Stimulated activated CD4-positive, alpha-beta T cell treated with anti-CD3 and anti-CD28 coated beads, Interleukin-4, amount 100 ng/mL, for 1 hour (primary cell): Measurements from ENCODE around the gene PIAS4.

Experiments used
- DNase-seq: peaks from one replicate; pipeline ENCODE4 v3.0.0-alpha.2; 2020

PIAS4 gene

DNA sequence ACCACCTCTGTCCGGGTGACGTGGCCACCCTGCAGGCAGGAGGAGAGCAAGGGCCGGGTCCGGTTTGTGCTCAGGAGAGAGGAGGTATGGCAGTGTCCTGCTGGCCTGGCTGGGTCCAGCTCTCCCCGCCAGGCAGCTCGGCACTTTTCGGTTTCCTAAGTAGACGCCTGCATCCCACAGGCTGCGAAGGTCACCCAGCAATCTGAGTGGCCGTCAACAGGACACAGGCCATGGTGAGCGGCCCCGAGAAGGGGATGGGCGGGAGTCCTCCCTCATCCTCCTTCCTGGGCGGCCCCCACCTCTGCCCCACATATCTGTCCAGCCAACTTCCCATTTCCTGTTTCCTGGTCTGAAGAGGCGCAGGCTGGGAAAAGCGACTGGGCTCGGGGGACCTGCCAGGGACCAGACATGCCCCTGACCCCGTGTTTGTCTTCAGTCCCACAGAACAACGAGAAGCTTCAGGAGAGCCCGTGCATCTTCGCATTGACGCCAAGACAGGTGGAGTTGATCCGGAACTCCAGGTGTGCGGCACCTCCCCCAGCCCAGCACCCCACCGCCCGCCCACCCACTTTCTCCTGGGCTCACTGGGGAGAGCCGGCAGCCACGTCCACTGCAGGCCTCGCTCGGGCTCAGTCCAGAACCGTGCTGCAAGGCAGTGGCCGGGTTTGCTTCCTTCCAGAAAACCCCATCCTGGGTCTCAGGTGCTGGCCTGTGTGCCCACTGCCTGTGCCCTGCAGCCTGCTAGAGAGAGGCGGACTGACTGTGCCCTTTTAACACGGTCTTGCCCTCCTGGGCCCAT lies 16.3 kb downstream of the PIAS4 start:
- no peak for DNase-seq

DNA sequence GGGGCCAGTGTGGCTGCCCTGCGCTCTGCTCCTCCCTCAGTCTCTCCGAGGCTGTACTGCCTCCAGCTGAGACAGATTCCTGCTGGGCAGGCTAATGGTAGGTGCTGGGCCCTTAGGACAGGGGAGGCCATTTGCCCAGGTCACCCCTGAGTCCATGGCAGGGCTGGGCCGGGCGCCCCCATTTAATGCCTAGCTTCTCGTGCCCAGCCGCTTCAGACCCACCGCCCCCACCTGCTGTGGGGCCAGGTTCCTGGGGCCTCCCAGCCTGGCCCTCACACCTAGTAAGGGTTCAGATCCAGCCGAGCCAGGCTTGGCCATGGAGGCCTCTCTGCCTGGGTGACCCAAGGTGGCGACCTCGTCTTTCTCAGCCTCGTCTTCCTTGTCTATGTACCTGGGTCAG lies 17.8 kb downstream of the PIAS4 start:
- no peak for DNase-seq

DNA sequence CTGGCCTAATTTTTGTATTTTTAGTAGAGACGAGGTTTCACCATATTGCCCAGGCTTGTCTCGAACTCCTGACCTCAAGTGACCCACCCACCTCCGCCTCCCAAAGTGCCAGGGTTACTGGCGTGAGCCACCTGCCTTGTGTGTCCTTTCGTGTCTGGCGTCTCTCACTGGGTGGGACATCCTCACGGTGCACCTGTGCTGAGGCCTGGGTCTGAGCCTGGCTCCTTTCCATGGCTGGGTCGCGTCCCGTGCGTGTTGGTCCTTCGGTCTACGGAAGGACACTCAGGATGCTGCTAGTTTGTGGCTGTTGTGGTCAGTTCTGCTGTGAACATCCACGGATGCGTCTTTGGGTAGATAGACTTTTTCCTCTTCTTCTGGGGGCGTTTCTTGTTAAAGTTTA lies 19.6 kb downstream of the PIAS4 start:
- no peak for DNase-seq

DNA sequence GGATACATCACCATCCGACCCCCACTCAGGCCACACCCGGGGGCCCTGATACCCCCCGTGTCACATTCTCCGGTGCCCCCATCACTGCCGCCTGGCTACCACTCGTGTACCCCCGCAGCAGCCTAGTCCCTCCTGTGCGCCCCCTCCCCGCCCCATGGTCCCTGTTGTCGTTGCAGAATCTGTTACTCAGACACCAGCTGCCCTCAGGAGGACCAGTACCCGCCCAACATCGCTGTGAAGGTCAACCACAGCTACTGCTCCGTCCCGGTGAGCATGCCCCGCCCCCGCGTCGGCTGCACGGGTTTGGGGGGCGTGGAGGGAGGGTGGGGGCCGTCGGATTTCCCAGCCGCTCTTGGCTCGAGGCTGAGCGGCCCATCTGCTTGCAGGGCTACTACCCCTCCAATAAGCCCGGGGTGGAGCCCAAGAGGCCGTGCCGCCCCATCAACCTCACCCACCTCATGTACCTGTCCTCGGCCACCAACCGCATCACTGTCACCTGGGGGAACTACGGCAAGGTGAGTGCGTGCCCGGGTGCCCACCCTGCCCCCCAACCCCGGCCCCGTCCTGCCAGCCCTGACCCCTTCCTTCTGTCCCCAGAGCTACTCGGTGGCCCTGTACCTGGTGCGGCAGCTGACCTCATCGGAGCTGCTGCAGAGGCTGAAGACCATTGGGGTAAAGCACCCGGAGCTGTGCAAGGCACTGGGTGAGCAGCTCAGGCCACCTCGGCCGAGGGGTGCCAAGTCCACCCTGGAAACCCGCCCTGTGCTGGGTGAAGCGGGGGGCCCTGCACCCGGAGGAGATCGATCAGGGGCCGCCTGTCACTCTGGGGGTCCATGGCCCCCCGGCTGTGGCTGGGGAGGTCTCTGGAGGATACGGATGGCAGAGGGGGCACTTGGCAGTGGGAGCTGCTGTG lies 21.1 kb downstream of the PIAS4 start:
- DNase-seq = no peak

DNA sequence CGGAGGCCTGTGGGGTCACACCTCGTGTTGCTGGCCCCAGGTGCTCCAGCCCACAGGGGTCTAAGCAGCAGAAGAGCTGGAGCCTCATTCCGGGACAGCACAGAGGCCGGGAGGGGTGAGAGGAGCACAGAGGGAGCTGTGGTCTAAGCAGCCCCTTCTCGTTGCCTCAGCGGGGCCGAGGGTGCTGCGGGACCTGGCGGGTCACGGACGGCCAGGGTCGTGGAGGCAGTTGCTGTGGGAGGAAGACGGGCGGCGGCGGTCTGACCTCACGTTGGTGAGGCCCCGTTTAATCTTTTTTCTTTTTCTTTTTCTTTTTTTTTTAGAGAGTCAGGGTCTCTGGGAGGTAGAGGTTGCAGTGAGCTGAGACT lies 21.7 kb downstream of the PIAS4 start:
- DNase-seq = no peak

DNA sequence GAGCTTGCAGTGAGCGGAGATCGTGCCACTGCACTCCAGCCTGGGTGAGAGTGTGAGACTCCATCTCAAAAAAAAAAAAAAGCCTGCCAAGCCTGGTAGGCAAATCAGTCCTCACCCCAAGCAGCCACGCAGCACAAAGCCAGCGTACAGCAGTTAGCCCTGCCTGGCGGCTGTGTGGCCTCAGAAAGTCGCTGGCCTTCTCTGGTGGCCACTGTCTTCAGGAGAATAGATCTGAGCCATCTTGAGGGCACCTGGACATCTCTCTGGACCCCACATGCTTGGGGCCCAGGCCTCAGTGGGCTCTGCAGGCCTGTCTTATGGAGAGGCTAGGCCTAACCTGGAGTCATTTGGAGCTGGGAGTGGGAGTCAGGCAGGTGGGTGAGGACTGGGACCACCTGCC lies 23.0 kb downstream of the PIAS4 start:
- no peak for DNase-seq

DNA sequence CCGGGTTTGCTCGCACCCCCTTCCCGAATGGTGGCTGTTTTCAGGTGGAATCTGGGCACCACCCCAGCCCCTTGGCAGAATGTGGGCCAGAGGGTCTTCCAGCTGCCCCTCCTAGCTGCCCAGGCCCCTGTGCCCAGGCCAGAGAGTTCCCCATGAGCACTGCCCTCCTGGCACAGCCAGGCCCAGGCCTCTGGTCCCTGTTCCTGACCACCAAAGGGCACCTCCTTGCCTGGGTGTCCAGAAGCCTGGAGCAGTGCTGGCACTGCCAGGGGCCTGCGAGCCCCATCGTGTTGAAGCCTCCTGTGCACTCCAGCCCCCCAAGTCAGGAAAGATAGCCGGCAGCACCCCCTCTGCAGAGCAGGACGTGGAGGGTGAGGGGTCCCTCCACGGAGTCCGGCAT lies 23.4 kb downstream of the PIAS4 start:
- DNase-seq = no peak

DNA sequence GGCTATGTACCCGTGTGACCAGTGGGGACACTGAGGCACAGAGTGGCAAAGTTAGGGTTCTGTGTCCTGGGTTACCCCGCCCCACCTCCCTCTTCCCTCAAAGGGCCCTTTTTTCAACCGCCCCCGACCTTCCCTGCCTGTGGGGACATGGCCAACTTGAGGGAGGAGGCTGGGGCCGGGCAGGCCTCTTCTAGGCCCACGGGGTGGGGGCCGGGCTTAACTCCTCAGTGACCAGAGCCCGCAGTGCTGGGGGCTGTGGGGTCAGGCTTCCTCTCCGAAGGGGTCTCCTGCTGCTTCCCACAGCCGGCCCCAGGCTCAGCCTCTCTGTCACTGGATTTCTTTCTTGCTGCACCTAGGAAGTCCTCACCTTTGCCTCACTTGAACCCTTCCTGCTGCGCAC lies 23.9 kb downstream of the PIAS4 start:
- DNase-seq = no peak

DNA sequence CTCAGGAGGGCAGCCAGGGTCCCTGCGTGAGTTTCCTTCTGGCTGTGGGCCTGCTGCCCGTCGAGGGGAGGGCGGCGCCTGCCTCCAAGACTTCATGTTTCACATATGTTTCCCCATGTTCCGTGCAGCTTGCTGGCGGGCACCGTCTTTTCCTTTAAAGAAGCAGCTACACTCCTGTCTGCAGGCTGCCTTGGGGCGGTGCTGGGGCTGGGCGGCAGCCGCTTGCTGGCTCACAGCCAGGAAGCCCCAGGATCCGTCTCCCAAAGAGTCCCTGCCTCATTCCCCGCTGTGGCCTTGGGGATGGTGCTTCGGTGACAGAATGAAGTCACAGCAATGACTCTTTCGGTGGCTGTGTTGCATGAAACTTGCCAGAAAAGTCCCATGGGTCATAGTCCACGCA lies 24.9 kb downstream of the PIAS4 start:
- DNase-seq = no peak

DNA sequence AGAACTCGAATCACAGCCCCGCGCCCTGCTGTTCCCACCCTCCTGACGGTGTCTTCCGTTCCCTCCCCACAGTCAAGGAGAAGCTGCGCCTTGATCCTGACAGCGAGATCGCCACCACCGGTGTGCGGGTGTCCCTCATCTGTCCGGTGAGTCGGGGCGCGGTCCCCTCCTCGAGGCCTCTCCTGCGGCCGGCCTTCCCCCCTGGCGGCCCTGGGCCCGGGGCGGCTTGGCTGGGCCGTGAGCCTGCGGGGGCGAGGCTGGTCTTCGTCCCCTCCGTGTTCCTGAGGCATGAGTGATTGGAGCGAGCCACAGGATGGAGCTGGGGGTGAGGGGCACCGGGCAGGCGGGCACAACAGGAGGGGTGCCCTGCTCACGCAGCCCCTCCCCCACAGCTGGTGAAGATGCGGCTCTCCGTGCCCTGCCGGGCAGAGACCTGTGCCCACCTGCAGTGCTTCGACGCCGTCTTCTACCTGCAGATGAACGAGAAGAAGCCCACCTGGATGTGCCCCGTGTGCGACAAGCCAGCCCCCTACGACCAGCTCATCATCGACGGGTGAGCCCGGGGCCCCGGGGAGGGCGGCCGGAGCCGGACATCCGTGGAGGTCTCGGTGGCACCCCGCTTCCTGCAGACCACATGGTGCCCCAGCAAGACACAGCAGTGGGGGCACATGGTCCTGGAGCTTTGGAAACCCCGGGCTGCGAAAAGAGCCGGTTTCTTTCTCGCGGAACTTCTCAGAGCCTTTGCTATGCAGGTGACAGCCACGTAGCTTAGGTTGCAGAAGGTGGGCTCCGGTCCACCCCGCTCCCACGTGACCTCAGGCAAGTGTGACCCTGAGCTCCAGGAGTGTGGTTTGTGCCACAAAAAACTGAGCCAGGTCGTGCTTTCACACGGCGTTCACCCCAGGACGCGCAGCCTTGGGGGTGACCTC lies 25.8 kb downstream of the PIAS4 start:
- DNase-seq = no peak

DNA sequence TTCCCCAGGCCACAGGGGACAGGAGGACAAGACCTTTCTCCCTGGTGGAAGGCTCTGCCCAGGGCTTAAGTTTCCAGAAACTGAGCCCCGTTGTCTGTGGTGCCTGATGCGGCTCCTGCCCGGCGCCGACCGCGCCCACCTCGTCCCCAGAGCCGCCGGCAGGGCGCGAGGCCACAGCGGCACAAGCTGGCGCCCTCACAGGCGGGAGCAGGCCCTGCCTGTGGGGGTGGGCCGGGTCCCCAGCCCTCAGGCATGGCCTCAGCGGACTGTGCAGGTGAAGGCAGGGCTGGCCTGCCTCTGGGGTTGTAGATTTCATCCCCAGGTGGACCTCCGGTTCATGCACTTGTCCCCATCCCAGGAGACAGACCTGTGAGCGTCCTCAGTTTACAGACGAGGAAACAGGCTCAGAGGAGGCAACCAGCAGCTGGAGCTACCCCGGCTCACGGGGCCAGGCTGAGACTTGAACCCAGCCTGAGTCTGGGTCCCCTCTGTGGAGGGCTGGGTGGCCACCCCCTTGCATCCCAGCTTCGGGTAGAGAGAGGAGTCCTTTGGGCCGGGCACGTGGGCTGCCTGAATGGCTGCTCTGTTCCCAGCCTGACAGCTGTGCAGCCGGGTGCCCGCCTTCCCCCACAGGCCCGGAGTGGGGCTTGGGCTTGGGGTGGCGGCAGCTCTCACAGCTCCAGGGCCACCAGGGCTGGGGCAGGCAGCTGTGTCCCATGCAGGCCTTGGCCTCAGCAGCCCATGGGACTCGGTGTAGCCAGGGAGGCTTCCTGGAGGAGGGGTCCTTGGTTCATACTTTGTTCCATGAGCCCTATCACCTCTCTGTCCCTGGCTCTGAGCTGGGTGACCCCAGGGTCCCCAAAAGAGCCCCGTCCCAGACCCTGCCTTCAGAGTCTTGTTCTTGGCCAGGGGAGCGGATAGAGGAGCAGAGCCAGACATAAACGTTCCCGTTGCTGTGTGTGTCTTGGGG lies 26.8 kb downstream of the PIAS4 start:
- DNase-seq = no peak

DNA sequence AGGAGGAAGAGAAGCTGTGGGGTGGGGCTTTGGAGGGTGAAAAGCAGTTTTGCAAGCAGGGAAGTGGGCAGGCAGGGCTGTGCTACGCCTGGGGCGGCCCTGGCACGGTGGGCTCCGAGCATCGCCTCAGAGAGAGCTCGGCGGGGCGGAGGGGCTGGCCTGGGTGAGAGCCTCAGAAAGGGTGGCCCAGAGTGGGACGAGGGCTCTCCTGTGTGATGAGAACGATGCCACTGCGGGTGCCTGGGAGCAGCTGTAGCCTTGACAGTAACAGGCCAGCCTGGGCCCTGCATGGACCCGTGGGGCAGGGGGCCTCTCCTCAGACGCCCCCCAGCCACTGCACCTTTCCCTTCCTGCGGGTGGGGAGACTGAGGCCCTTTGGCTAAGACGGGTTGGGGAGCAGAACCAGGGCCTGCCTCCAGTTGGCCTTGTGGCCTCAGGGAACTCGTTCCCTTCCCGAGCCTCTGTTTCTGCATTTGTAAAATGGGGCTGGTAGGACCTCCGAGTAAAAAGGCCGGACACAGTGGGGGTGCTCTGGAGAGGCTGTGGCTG lies 27.6 kb downstream of the PIAS4 start:
- DNase-seq = no peak

DNA sequence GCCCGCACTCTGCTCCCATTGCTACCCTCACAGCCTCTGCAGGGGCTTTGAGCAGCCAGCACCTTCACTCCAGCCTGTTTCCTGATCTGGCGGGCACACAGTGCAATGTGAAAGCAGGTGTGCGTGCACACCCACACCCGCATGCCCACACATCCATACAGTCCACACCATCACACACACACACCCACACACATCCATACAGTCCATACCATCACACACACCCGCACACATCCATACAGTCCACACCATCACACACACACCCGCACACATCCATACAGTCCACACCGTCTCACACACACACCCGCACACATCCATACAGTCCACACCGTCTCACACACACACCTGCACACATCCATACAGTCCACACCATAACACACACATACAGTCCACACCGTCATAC lies 28.0 kb downstream of the PIAS4 start:
- DNase-seq = no peak

DNA sequence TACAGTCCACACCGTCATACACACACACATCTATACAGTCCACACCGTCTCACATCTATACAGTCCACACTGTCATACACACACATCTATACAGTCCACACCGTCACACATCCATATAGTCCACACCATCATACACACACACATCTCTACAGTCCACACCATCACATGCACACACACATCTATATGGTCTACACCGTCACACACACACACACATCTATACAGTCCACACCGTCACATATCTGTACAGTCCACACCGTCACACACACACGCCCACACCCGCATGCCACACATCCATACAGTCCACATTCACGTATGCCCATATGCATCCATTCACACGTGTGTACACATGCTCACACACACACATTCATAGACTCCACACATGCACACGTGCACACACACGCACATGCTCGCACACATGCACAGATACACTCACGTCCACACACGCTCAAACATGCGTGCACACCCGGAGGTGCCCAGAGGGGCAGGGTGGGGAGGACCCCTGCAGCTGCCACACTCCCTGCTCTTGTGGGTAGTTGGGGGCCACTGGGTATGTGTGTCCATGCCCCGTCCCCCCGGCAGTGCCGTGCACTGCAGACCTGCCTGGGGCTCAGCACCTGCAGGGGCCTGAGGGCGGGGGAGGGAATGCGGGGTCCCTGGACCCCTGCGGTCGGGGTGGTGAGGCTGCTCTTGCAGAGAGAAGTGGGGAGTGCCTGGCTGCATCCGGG lies 29.2 kb downstream of the PIAS4 start:
- DNase-seq = no peak

DNA sequence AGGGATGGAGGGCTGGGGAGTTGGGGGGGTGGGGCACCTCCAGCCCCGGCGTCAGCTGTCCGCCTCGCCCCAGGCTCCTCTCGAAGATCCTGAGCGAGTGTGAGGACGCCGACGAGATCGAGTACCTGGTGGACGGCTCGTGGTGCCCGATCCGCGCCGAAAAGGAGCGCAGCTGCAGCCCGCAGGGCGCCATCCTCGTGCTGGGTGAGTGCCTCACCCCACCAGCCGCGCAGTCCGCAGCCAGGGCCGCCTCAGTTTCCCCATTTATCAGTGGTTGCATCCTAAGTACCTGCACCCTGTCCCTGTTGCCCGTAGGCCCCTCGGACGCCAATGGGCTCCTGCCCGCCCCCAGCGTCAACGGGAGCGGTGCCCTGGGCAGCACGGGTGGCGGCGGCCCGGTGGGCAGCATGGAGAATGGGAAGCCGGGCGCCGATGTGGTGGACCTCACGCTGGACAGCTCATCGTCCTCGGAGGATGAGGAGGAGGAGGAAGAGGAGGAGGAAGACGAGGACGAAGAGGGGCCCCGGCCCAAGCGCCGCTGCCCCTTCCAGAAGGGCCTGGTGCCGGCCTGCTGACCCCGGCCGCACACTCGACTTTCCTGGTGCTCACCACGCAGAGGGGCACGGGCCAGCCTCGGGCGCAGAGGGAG lies 29.9 kb downstream of the PIAS4 start:
- no peak for DNase-seq

DNA sequence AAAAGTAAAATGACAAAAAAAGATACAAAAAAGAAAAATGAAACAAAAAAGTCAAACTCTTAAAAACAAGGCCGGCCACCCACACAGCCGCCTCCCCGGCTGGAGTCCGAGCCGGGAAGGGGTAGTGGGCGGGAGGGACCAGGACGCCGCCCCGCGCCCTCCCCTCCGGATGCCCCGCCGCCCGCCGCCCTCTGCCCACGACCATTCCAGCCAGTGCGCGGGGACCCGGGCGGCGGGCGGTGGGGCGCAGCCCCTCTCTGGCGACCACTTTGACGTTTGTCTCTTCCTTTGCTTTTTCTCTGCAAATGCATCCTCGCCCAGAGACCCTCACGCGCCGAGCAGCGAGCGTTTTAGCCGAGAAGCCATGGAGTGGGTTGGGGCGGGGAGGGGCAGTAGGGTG lies 30.5 kb downstream of the PIAS4 start:
- no peak for DNase-seq

DNA sequence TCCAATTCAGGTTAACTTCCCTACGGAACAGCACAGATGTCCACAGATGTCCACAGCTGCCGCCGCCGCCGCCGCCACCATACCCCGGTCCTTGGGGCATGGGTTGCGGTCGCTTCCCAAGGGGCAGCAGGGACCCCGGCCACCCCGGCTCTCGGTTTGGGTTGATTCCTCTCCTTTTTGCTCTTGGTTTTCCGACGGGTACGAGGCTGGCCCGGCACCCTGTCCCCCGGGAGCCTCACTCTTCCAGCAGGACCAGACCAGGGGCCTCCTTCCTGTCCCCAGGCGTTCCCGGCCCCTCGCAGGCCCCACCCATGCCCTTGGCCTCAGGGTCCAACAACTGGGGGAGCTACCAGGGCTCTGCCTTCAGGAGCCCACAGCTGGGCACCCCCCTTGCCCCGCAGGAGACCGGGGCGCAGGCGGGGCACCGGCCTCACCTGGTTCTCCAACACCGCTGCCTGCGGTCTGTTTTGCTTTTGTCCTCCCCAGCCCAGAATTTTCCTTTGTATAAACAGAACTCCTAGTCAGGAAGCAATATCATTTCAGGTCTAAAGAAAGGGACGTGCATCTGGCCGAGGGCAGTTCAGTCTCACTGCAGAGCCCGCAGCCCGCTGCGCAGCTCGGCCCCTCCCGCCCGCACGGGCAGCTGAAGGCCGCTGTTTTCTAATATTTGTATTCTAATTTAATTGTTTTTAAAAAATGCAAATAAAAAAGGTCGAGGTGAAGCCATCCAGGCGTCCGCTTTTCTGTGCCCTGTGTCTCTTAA lies 31.3 kb downstream of the PIAS4 start:
- no peak for DNase-seq

DNA sequence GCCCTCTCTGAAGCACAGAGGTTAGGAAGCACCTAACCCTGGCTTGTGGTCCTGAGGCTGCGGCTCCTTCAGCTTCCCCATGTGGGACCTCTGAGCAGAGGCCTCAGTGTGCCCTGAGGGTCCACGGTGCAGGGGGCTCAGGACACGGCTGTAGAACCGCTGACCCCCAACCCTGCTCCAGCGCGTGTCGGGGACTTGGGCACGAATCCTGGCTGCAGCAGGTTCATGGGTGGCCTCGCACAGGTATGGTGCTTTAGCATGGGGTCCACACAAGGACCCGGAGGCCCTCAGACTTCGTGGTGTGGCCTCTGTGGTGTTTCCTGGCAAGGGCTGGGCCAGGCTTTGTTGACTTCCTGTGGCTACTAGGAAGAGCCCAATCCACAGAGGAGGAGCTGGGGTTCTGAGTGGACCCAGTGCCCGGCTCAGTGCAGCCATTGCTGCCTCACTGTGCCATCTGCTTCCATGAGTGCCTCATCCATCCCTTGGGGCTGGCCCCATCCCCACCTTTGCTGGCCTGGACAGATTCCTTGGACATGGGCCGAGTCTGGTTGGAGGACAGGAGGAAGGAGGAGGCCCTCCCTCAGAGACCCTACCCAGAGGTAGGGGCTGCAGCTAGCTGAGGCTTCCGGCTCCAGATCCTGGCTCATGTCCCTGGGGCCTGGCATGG lies 34.7 kb downstream of the PIAS4 start:
- DNase-seq = no peak

DNA sequence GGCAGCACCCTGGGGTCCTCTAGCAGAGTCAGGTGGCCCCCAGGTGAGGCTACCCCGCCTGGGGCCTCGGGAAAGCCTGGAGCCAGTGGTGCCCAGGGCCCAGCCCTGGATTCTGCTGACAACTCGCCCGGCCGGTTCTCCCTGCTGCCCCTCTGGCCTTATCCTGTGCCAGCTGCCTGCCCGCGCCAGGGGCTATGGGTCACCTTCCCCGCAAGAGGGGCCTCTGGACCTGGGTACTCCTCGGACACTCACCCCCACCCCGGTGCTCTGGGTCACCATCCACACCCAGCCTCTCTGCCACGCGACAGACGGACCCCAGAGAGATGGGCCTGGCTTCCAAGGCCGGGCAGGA lies 35.2 kb downstream of the PIAS4 start:
- DNase-seq = no peak
